Mesenchymal stem cell (in vitro differentiated cells and primary cell): Measurements from ENCODE around the gene TRIM15.

Experiments
- DNase-seq: peaks from one replicate; pipeline ENCODE4 v3.0.0-alpha.2; 2013
- H2AFZ ChIP-seq: one replicate; pipeline ENCODE4 v1.6.1; 2013; ENCODE audit warnings: low read depth, mild to moderate bottlenecking, control low read depth, inconsistent platforms, low read length, moderate library complexity
- H2AK5ac ChIP-seq: 2 replicates; pipeline ENCODE4 v1.6.1; 2013; ENCODE audit warnings: low read length, moderate library complexity, mild to moderate bottlenecking, inconsistent platforms; ENCODE audit not compliant: severe bottlenecking
- H2BK120ac ChIP-seq: one replicate; pipeline ENCODE4 v1.6.1; 2013; ENCODE audit warnings: low read depth, mild to moderate bottlenecking, inconsistent platforms, low read length, moderate library complexity
- H2BK12ac ChIP-seq, 2 experiments: one replicate each; pipeline ENCODE4 v1.6.1; 2013; ENCODE audit warnings: inconsistent platforms in 2 of 2, low read length in 2 of 2, mild to moderate bottlenecking in 2 of 2, moderate library complexity in 2 of 2, control low read depth in 1 of 2
- H2BK15ac ChIP-seq: one replicate; pipeline ENCODE4 v1.6.1; 2013; ENCODE audit warnings: mild to moderate bottlenecking, low read depth, inconsistent platforms; ENCODE audit not compliant: poor library complexity, severe bottlenecking
- H2BK5ac ChIP-seq: 2 replicates; pipeline ENCODE4 v1.6.1; 2013; ENCODE audit warnings: low read depth, mild to moderate bottlenecking, low read length, control low read depth, inconsistent platforms; ENCODE audit not compliant: poor library complexity, severe bottlenecking
- H3K14ac ChIP-seq, 2 experiments: one replicate each; pipeline ENCODE4 v1.6.1; 2013; ENCODE audit warnings: inconsistent platforms in 2 of 2, low read length in 2 of 2, control low read depth in 1 of 2, mild to moderate bottlenecking in 1 of 2, moderate library complexity in 1 of 2
- H3K18ac ChIP-seq, 2 experiments: one replicate each; pipeline ENCODE4 v1.6.1; 2013; ENCODE audit warnings: inconsistent platforms in 2 of 2, low read length in 2 of 2, control low read depth in 1 of 2, low read depth in 1 of 2, mild to moderate bottlenecking in 1 of 2
- H3K23ac ChIP-seq, 2 experiments: one replicate each; pipeline ENCODE4 v1.6.1; 2013; ENCODE audit warnings: inconsistent platforms in 2 of 2, low read length in 2 of 2, mild to moderate bottlenecking in 2 of 2, moderate library complexity in 2 of 2, control low read depth in 1 of 2
- H3K27ac ChIP-seq: 2 replicates; pipeline ENCODE4 v1.5.1; 2013; ENCODE audit warnings: mild to moderate bottlenecking, moderate library complexity, low read length, control low read depth, inconsistent platforms; ENCODE audit not compliant: poor library complexity, severe bottlenecking
- H3K27me3 ChIP-seq, 2 experiments: 2 replicates each; pipeline versions ENCODE4 v1.6.1 to v1.7.0; 2013; ENCODE audit warnings: low read length in 2 of 2, mild to moderate bottlenecking in 2 of 2, moderate library complexity in 2 of 2, control low read depth in 1 of 2, inconsistent platforms in 1 of 2; ENCODE audit not compliant: control insufficient read depth in 1 of 2, insufficient read depth in 1 of 2
- H3K36me3 ChIP-seq, 2 experiments: 2 replicates each; pipeline versions ENCODE4 v1.6.1 to v1.7.0; 2013; ENCODE audit warnings: low read length in 2 of 2, control low read depth in 1 of 2, inconsistent platforms in 1 of 2, low read depth in 1 of 2, mild to moderate bottlenecking in 1 of 2; ENCODE audit not compliant: insufficient read depth in 2 of 2, control insufficient read depth in 1 of 2
- H3K4ac ChIP-seq, 2 experiments: one replicate each; pipeline ENCODE4 v1.6.1; 2013; ENCODE audit warnings: inconsistent platforms in 2 of 2, low read length in 2 of 2, mild to moderate bottlenecking in 2 of 2, moderate library complexity in 2 of 2, control low read depth in 1 of 2, low read depth in 1 of 2
- H3K4me1 ChIP-seq: 2 replicates; pipeline ENCODE4 v1.6.1; 2013; ENCODE audit warnings: low read depth, low read length, control low read depth; ENCODE audit not compliant: control insufficient read depth, insufficient read depth
- H3K4me2 ChIP-seq: 2 replicates; pipeline ENCODE4 v1.6.1; 2013; ENCODE audit warnings: low read length, mild to moderate bottlenecking, inconsistent platforms; ENCODE audit not compliant: poor library complexity, severe bottlenecking
- H3K4me3 ChIP-seq, 2 experiments: 2 replicates each; pipeline versions ENCODE4 v1.5.1 to v1.7.0; 2013; ENCODE audit warnings: low read length in 2 of 2, mild to moderate bottlenecking in 2 of 2, control low read depth in 1 of 2, low read depth in 1 of 2; ENCODE audit not compliant: insufficient read depth in 1 of 2
- H3K79me1 ChIP-seq: replicated peaks from 2 replicates; pipeline ENCODE4 v1.6.1; 2013; ENCODE audit warnings: mild to moderate bottlenecking, control low read depth, low read length, inconsistent platforms; ENCODE audit not compliant: poor library complexity, severe bottlenecking
- H3K9ac ChIP-seq: 2 replicates; pipeline ENCODE4 v1.7.0; 2013; ENCODE audit warnings: mild to moderate bottlenecking, low read length, moderate library complexity
- H3K9me3 ChIP-seq: 2 replicates; pipeline ENCODE4 v1.7.0; 2013; ENCODE audit warnings: mild to moderate bottlenecking, low read length; ENCODE audit not compliant: control insufficient read depth
- H4K8ac ChIP-seq: one replicate; pipeline ENCODE4 v1.6.1; 2013; ENCODE audit warnings: inconsistent platforms, mild to moderate bottlenecking, low read length, moderate library complexity
- H4K91ac ChIP-seq: one replicate; pipeline ENCODE4 v1.6.1; 2013; ENCODE audit warnings: mild to moderate bottlenecking, low read length, inconsistent platforms
- WGBS: methylation state at CpG from one replicate; pipeline ENCODE4 v1.1.7; 2013; ENCODE audit warnings: mixed read lengths; 5-methylcytosine and 5-hydroxymethylcytosine counted together

TRIM15 gene

DNA sequence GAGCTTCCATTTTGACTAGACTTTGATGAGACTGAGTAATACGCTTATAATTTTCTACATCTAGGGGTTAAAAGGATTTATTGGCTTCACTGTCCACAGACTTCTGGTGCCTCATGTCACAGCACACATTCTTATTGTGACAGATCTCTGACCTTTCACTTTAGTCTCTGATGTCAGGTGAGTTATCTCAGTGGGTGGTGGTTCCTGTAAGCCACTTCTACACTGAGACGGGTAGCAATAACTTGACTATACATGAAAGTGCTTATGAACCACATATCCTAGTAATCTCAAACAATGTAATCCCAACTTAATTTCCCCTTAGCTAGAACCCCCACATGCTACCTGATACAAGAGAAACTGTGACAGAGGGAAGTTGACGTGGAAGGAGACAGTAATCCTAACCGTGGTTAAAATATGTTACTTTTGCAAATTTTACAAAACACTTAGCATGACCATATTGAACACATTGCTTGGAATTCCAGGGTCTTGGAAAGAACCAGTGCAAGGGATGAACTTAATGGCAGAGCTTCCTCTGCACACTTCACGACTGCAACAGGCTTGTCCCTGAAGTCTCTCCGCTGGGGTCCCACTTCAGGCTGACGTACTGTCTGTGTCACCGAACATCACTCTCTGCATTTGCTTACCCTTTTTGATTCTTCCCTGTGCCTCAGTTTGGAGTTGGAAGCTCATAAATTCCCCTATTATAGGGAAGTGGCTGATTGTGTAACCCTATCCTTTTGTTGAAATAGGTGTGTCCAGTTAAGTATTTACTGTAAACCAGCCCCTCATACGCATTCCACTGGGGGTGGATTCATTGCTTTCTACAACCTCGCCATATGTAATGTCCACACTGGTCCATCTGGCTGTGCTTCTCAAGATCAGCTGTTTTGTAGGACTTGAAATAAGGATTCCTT lies 33.8 kb upstream of the TRIM15 start:
- H3K4me3 ChIP-seq = no peak overlapping the region
- no peak overlapping the region for H3K9ac ChIP-seq
- H3K23ac ChIP-seq = no peak overlapping the region
- H3K4me1 ChIP-seq = peaks cover 7% of the 10 kb centered on the region
- no peak overlapping the region for H2AFZ ChIP-seq
- no peak overlapping the region for H3K18ac ChIP-seq
- DNase-seq = no peak
- no peaks in the 10 kb centered on the region for H3K9me3 ChIP-seq
- H3K27me3 ChIP-seq = peaks cover 63 to 66% of the 10 kb centered on the region in 2 experiments
- H3K14ac ChIP-seq = no peak overlapping the region
- no peak overlapping the region for H2BK120ac ChIP-seq
- no peak overlapping the region for H3K27ac ChIP-seq
- H2BK15ac ChIP-seq = no peak overlapping the region
- H2BK5ac ChIP-seq = no peak overlapping the region
- H2AK5ac ChIP-seq = no peak overlapping the region
- H2BK12ac ChIP-seq = no peak overlapping the region
- H3K4ac ChIP-seq = no peak overlapping the region
- 75% methylated on average over 7 of the region's 10 CpGs for WGBS
- no peaks in the 10 kb centered on the region for H3K79me1 ChIP-seq
- H3K4me2 ChIP-seq = no peak overlapping the region
- H4K8ac ChIP-seq = no peak overlapping the region
- no peak overlapping the region for H4K91ac ChIP-seq
- H3K36me3 ChIP-seq = no peaks in the 10 kb centered on the region

DNA sequence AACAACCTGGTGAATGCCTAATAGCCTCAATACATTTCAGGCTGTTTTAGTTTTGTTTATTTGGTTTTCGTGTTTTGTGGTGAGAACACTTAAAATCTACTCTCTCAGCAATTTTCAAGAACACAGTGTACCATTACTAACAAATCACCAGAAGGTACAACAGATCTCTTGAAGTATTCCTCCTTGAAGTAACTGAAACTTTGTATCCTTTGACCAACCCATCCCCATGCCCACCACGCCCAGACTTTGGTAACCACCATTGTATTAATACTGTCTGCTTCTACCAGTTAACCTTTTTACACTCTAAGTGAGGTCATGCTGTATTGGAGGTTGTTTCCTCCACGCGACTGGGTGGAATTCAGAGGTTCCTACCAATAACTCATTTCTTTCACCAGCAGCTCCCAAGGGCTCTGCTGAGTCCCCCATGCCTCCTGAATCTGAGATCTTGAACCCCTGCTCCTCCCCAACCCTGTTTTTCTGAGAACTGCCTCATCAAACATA lies 33.1 kb upstream of the TRIM15 start:
- H3K4me2 ChIP-seq = no peak overlapping the region
- no peak overlapping the region for H4K8ac ChIP-seq
- peaks cover 7% of the 10 kb centered on the region for H3K4me1 ChIP-seq
- H3K18ac ChIP-seq = no peak overlapping the region
- no peak overlapping the region for H3K9ac ChIP-seq
- H3K79me1 ChIP-seq = no peaks in the 10 kb centered on the region
- no peak overlapping the region for H2BK12ac ChIP-seq
- peaks cover 66% of the 10 kb centered on the region in 2 experiments for H3K27me3 ChIP-seq
- 74% methylated on average over 4 of the region's 4 CpGs for WGBS
- no peak overlapping the region for H3K27ac ChIP-seq
- no peak overlapping the region for H3K23ac ChIP-seq
- no peak for DNase-seq
- H2AFZ ChIP-seq = no peak overlapping the region
- H3K4me3 ChIP-seq = no peak overlapping the region
- H2BK120ac ChIP-seq = no peak overlapping the region
- no peak overlapping the region for H2AK5ac ChIP-seq
- no peak overlapping the region for H3K14ac ChIP-seq
- no peak overlapping the region for H2BK15ac ChIP-seq
- H3K9me3 ChIP-seq = no peaks in the 10 kb centered on the region
- H2BK5ac ChIP-seq = no peak overlapping the region
- no peaks in the 10 kb centered on the region for H3K36me3 ChIP-seq
- H3K4ac ChIP-seq = no peak overlapping the region
- no peak overlapping the region for H4K91ac ChIP-seq

GRCh38 chr6:30130887-30131862 lies 32.2 kb upstream of the TRIM15 start:
- Histone ChIP-seq H2AFZ (no peak overlapping the region), H3K9me3 (no peaks in the 10 kb centered on the region), H2BK12ac (no peak overlapping the region), H3K27me3 (peaks cover 63 to 66% of the 10 kb centered on the region in 2 experiments), H3K9ac (no peak overlapping the region), H3K79me1 (no peaks in the 10 kb centered on the region), H4K8ac (no peak overlapping the region), H3K4me2 (no peak overlapping the region), H3K27ac (no peak overlapping the region), H3K4me3 (no peak overlapping the region), H2BK5ac (no peak overlapping the region), H3K18ac (no peak overlapping the region), H3K14ac (no peak overlapping the region), H2AK5ac (no peak overlapping the region), H3K36me3 (no peaks in the 10 kb centered on the region), H4K91ac (no peak overlapping the region), H3K4me1 (peaks cover 7% of the 10 kb centered on the region), H3K4ac (no peak overlapping the region), H2BK15ac (no peak overlapping the region), H3K23ac (no peak overlapping the region), H2BK120ac (no peak overlapping the region)
- peak; percentile 83 for DNase-seq
- 38% methylated on average over 16 of the region's 16 CpGs for WGBS
